PC-3 (cell line): ENCODE results near the gene C11orf54.

Experiments used
- CTCF ChIP-seq: fragments of 300-600 bp; sonication (generic); conservative IDR thresholded peaks from 2 replicates; pipeline ENCODE4 v1.5.1; 2017; ENCODE audit warnings: antibody characterized with exemption, low read depth, mild to moderate bottlenecking, low read length
- EZH2phosphoT487 ChIP-seq: fragments of 300-600 bp; sonication (generic); IDR thresholded peaks from 2 replicates; pipeline ENCODE4 v1.6.1; 2018; ENCODE audit warnings: mild to moderate bottlenecking, antibody characterized with exemption, low read length, borderline replicate concordance

GRCh38 chr11:93796441-93797231 lies 55.2 kb downstream of the C11orf54 start:
- TF ChIP-seq CTCF: no peak
- no peak for TF ChIP-seq EZH2phosphoT487
